ENCODE measurements around the gene KRTAP9-2. TPM values are rescaled to one million over a fixed set of nuclear protein-coding genes. Genes with fewer than 3 reads are reported as not detected.

KRTAP9-2 gene
- total RNA-seq, 1 donor from 2014 or later: not detected

GRCh38 chr17:41199421-41200078 lies 26.9 kb upstream of the KRTAP9-2 start:
- Mint-ChIP-seq H3K4me1 (no peaks in the 10 kb centered on the region), H3K9me3 (peaks cover 3% of the 10 kb centered on the region), H3K4me3 (no peak overlapping the region), H3K27ac (no peak overlapping the region), H3K27me3 (ENCODE audit: insufficient read depth, low read depth) (peaks cover 6% of the 10 kb centered on the region), H3K36me3 (no peaks in the 10 kb centered on the region)
- TF ChIP-seq EZH2phosphoT487 (IDR thresholded peaks at IDR 0.05): no peak
- TF ChIP-seq EZH2 (IDR thresholded peaks at IDR 0.05): no peak
- TF ChIP-seq CTCF (IDR thresholded peaks at IDR 0.05): no peak
- no peaks in the 10 kb centered on the region for H3K4me1 ChIP-seq
- no peaks in the 10 kb centered on the region for H3F3A ChIP-seq (ENCODE audit: low read depth)
- DNase-seq (ENCODE audit: low spot score): no peak
- H3K27ac ChIP-seq: no peak overlapping the region
- H2AFZ ChIP-seq (replicated peaks): no peak overlapping the region
- H4K20me1 ChIP-seq (ENCODE audit: low read depth): no peaks in the 10 kb centered on the region
- H3K79me2 ChIP-seq (ENCODE audit: low read depth): no peaks in the 10 kb centered on the region
- H3K9ac ChIP-seq: no peak overlapping the region
- H3K9me3 ChIP-seq (ENCODE audit: low read depth): no peaks in the 10 kb centered on the region
- no peak overlapping the region for H3K4me3 ChIP-seq
- no peaks in the 10 kb centered on the region for H3K27me3 ChIP-seq
- H3K4me2 ChIP-seq: no peak overlapping the region
- no peaks in the 10 kb centered on the region for H3K36me3 ChIP-seq

GRCh38 chr17:41211845-41212466 lies 14.5 kb upstream of the KRTAP9-2 start:
- no peak overlapping the region for H3K27ac Mint-ChIP-seq
- H2AFZ ChIP-seq (replicated peaks): no peak overlapping the region
- no peaks in the 10 kb centered on the region for H3K36me3 ChIP-seq
- no peak overlapping the region for H3K4me3 ChIP-seq
- H3K4me1 Mint-ChIP-seq: no peaks in the 10 kb centered on the region
- no peak overlapping the region for H3K4me3 Mint-ChIP-seq
- no peaks in the 10 kb centered on the region for H3K27me3 Mint-ChIP-seq (ENCODE audit: insufficient read depth, low read depth)
- no peaks in the 10 kb centered on the region for H3K4me1 ChIP-seq
- TF ChIP-seq EZH2 (IDR thresholded peaks at IDR 0.05) (no peak), CTCF (IDR thresholded peaks at IDR 0.05) (no peak), EZH2phosphoT487 (IDR thresholded peaks at IDR 0.05) (no peak)
- H3K4me2 ChIP-seq: no peak overlapping the region
- H3K27me3 ChIP-seq: no peaks in the 10 kb centered on the region
- no peaks in the 10 kb centered on the region for H3K36me3 Mint-ChIP-seq
- no peaks in the 10 kb centered on the region for H3F3A ChIP-seq (ENCODE audit: low read depth)
- no peak for DNase-seq (ENCODE audit: low spot score)
- no peaks in the 10 kb centered on the region for H4K20me1 ChIP-seq (ENCODE audit: low read depth)
- no peaks in the 10 kb centered on the region for H3K9me3 Mint-ChIP-seq
- no peaks in the 10 kb centered on the region for H3K79me2 ChIP-seq (ENCODE audit: low read depth)
- H3K9me3 ChIP-seq (ENCODE audit: low read depth): peaks cover 4% of the 10 kb centered on the region
- H3K27ac ChIP-seq: no peak overlapping the region
- H3K9ac ChIP-seq: no peak overlapping the region

- Mint-ChIP-seq H3K4me1 (no peaks in the 10 kb centered on the region), H3K27ac (no peak overlapping the region), H3K27me3 (ENCODE audit: insufficient read depth, low read depth) (no peaks in the 10 kb centered on the region), H3K9me3 (no peaks in the 10 kb centered on the region), H3K36me3 (no peaks in the 10 kb centered on the region), H3K4me3 (no peak overlapping the region)
- H3K79me2 ChIP-seq (ENCODE audit: low read depth): no peaks in the 10 kb centered on the region
- H3K4me2 ChIP-seq: no peak overlapping the region
- no peaks in the 10 kb centered on the region for H4K20me1 ChIP-seq (ENCODE audit: low read depth)
- no peaks in the 10 kb centered on the region for H3K27me3 ChIP-seq
- no peak overlapping the region for H2AFZ ChIP-seq (replicated peaks)
- no peaks in the 10 kb centered on the region for H3F3A ChIP-seq (ENCODE audit: low read depth)
- peaks cover under 1% of the 10 kb centered on the region for H3K9me3 ChIP-seq (ENCODE audit: low read depth)
- no peaks in the 10 kb centered on the region for H3K4me1 ChIP-seq
- no peak for TF ChIP-seq CTCF (IDR thresholded peaks at IDR 0.05)
- no peak for TF ChIP-seq EZH2 (IDR thresholded peaks at IDR 0.05)
- TF ChIP-seq EZH2phosphoT487 (IDR thresholded peaks at IDR 0.05): no peak
- no peak overlapping the region for H3K4me3 ChIP-seq
- no peaks in the 10 kb centered on the region for H3K36me3 ChIP-seq
- DNase-seq (ENCODE audit: low spot score): no peak
- H3K9ac ChIP-seq: no peak overlapping the region
- H3K27ac ChIP-seq: no peak overlapping the region
Observed at GRCh38 chr17:41212524-41213169, 13.8 kb upstream of the KRTAP9-2 start.
